ENCODE results near the gene IGSF3.
"Not testable (repeated sequence)": the region's sequence is repeated elsewhere in the genome, so short reads cannot be mapped to it uniquely, and the experiment has no call there.

DNA sequence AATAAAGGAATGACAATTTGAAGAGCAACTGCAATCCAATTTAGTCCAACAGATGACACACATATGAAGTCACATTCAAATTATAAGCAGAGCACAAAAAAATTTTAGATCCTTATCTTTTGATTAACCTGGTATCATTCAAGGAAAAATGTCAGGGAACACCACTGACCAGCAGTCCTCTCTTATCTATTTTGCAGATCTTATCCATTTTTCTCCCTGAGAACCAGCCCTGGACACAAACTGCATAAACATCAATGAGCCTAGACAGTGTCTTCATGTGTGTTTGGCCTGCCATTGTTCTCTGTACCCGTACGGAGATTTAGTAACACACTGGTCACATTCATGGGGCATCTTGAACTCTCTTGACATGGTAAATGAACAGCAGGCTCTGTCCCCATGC lies 14.9 kb downstream of the IGSF3 start:
- TF ChIP-seq, protein P1, sequence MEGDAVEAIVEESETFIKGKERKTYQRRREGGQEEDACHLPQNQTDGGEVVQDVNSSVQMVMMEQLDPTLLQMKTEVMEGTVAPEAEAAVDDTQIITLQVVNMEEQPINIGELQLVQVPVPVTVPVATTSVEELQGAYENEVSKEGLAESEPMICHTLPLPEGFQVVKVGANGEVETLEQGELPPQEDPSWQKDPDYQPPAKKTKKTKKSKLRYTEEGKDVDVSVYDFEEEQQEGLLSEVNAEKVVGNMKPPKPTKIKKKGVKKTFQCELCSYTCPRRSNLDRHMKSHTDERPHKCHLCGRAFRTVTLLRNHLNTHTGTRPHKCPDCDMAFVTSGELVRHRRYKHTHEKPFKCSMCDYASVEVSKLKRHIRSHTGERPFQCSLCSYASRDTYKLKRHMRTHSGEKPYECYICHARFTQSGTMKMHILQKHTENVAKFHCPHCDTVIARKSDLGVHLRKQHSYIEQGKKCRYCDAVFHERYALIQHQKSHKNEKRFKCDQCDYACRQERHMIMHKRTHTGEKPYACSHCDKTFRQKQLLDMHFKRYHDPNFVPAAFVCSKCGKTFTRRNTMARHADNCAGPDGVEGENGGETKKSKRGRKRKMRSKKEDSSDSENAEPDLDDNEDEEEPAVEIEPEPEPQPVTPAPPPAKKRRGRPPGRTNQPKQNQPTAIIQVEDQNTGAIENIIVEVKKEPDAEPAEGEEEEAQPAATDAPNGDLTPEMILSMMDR (IDR thresholded peaks at IDR 0.05), result not testable (repeated sequence)
- TF ChIP-seq, protein P2, sequence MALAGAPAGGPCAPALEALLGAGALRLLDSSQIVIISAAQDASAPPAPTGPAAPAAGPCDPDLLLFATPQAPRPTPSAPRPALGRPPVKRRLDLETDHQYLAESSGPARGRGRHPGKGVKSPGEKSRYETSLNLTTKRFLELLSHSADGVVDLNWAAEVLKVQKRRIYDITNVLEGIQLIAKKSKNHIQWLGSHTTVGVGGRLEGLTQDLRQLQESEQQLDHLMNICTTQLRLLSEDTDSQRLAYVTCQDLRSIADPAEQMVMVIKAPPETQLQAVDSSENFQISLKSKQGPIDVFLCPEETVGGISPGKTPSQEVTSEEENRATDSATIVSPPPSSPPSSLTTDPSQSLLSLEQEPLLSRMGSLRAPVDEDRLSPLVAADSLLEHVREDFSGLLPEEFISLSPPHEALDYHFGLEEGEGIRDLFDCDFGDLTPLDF (CRISPR knock-in tag; IDR thresholded peaks at IDR 0.05), result not testable (repeated sequence)
- TF ChIP-seq ATF1 (CRISPR knock-in tag; IDR thresholded peaks at IDR 0.05); OVOL2 (CRISPR knock-in tag; IDR thresholded peaks at IDR 0.05; ENCODE audit: borderline replicate concordance); NFE2L1 (CRISPR knock-in tag; IDR thresholded peaks at IDR 0.05); TCF7 (CRISPR knock-in tag; IDR thresholded peaks at IDR 0.05; ENCODE audit: low read depth); SP1 (CRISPR knock-in tag; conservative IDR thresholded peaks at IDR 0.05); ZNF219 (CRISPR knock-in tag; IDR thresholded peaks at IDR 0.05; ENCODE audit: borderline replicate concordance): not testable (repeated sequence)
- TF ChIP-seq, protein P3, sequence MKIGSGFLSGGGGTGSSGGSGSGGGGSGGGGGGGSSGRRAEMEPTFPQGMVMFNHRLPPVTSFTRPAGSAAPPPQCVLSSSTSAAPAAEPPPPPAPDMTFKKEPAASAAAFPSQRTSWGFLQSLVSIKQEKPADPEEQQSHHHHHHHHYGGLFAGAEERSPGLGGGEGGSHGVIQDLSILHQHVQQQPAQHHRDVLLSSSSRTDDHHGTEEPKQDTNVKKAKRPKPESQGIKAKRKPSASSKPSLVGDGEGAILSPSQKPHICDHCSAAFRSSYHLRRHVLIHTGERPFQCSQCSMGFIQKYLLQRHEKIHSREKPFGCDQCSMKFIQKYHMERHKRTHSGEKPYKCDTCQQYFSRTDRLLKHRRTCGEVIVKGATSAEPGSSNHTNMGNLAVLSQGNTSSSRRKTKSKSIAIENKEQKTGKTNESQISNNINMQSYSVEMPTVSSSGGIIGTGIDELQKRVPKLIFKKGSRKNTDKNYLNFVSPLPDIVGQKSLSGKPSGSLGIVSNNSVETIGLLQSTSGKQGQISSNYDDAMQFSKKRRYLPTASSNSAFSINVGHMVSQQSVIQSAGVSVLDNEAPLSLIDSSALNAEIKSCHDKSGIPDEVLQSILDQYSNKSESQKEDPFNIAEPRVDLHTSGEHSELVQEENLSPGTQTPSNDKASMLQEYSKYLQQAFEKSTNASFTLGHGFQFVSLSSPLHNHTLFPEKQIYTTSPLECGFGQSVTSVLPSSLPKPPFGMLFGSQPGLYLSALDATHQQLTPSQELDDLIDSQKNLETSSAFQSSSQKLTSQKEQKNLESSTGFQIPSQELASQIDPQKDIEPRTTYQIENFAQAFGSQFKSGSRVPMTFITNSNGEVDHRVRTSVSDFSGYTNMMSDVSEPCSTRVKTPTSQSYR (CRISPR knock-in tag; IDR thresholded peaks at IDR 0.05), result not testable (repeated sequence)
- TF ChIP-seq, protein P4, sequence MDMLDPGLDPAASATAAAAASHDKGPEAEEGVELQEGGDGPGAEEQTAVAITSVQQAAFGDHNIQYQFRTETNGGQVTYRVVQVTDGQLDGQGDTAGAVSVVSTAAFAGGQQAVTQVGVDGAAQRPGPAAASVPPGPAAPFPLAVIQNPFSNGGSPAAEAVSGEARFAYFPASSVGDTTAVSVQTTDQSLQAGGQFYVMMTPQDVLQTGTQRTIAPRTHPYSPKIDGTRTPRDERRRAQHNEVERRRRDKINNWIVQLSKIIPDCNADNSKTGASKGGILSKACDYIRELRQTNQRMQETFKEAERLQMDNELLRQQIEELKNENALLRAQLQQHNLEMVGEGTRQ (CRISPR knock-in tag; IDR thresholded peaks at IDR 0.05), result not testable (repeated sequence)
- TF ChIP-seq, protein P5, sequence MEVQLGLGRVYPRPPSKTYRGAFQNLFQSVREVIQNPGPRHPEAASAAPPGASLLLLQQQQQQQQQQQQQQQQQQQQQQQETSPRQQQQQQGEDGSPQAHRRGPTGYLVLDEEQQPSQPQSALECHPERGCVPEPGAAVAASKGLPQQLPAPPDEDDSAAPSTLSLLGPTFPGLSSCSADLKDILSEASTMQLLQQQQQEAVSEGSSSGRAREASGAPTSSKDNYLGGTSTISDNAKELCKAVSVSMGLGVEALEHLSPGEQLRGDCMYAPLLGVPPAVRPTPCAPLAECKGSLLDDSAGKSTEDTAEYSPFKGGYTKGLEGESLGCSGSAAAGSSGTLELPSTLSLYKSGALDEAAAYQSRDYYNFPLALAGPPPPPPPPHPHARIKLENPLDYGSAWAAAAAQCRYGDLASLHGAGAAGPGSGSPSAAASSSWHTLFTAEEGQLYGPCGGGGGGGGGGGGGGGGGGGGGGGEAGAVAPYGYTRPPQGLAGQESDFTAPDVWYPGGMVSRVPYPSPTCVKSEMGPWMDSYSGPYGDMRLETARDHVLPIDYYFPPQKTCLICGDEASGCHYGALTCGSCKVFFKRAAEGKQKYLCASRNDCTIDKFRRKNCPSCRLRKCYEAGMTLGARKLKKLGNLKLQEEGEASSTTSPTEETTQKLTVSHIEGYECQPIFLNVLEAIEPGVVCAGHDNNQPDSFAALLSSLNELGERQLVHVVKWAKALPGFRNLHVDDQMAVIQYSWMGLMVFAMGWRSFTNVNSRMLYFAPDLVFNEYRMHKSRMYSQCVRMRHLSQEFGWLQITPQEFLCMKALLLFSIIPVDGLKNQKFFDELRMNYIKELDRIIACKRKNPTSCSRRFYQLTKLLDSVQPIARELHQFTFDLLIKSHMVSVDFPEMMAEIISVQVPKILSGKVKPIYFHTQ (CRISPR knock-in tag; IDR thresholded peaks at IDR 0.05), result not testable (repeated sequence)

All from WTC11 (cell line).